Activated T-cell treated with anti-CD3 and anti-CD28 coated beads, Interleukin-2, amount 50 U/mL, for 4 hours (primary cell): ENCODE measurements around the gene SYPL2. TPM values are rescaled to one million over a fixed set of nuclear protein-coding genes. Genes with fewer than 3 reads are reported as not detected.
A peak's percentile ranks its signal among the peaks of the same experiment; 100 is the strongest.

ENCODE experiments used
- ATAC-seq, 2 donors: fragments of 200-7000 bp; cut with Tn5 transposase; one replicate each; pipeline ENCODE4 v1.10.0; 2021
- DNase-seq: peaks from one replicate; pipeline ENCODE4 v3.0.0-alpha.2; 2020
- H3K27me3 Mint-ChIP-seq: one replicate; pipeline ENCODE4 v1.8.0; 2021; ENCODE audit warnings: low read depth, mixed read lengths
- H3K36me3 Mint-ChIP-seq: one replicate; pipeline ENCODE4 v1.8.0; 2022; ENCODE audit warnings: mixed read lengths; ENCODE audit not compliant: insufficient read depth
- H3K4me1 Mint-ChIP-seq: one replicate; pipeline ENCODE4 v1.8.0; 2021; ENCODE audit warnings: low read depth, mixed read lengths
- H3K4me3 Mint-ChIP-seq: one replicate; pipeline ENCODE4 v1.8.0; 2021; ENCODE audit warnings: mild to moderate bottlenecking, moderate library complexity, mixed read lengths
- H3K9me3 Mint-ChIP-seq: one replicate; pipeline ENCODE4 v1.8.0; 2021; ENCODE audit warnings: mixed read lengths
- total RNA-seq, 3 donors: library from RNA; stranded (reverse); gene quantifications; one replicate each; pipeline ENCODE4 v1.2.1, GENCODE V29; 2021

The SYPL2 gene
- total RNA-seq, 3 donors from 2014 or later: 0.13 to 0.37 TPM; not detected in 1

- H3K36me3 Mint-ChIP-seq: no peaks in the 10 kb centered on the region
- ATAC-seq (no peak), DNase-seq (no peak)
- peaks cover 20% of the 10 kb centered on the region for H3K27me3 Mint-ChIP-seq
- no peak overlapping the region for H3K4me3 Mint-ChIP-seq
- H3K9me3 Mint-ChIP-seq: no peaks in the 10 kb centered on the region
- peaks cover 19% of the 10 kb centered on the region for H3K4me1 Mint-ChIP-seq
These were observed 13.0 kb downstream of the SYPL2 start for GRCh38 chr1:109479311-109479710.

GRCh38 chr1:109479901-109480300, 13.6 kb downstream of the SYPL2 start:
- peaks cover 15% of the 10 kb centered on the region for H3K27me3 Mint-ChIP-seq
- peaks cover 25% of the 10 kb centered on the region for H3K4me1 Mint-ChIP-seq
- no peak overlapping the region for H3K4me3 Mint-ChIP-seq
- no peak for DNase-seq
- H3K9me3 Mint-ChIP-seq: no peaks in the 10 kb centered on the region
- no peaks in the 10 kb centered on the region for H3K36me3 Mint-ChIP-seq
- ATAC-seq: no peak

GRCh38 chr1:109481646-109482045, 15.3 kb downstream of the SYPL2 start:
- ATAC-seq (no peak), DNase-seq (no peak)
- peaks cover 6% of the 10 kb centered on the region for H3K36me3 Mint-ChIP-seq
- H3K4me1 Mint-ChIP-seq: peaks cover 36% of the 10 kb centered on the region
- H3K27me3 Mint-ChIP-seq: peaks cover 3% of the 10 kb centered on the region
- no peaks in the 10 kb centered on the region for H3K9me3 Mint-ChIP-seq
- H3K4me3 Mint-ChIP-seq: no peak overlapping the region

GRCh38 chr1:109482242-109482641, 15.9 kb downstream of the SYPL2 start:
- Mint-ChIP-seq H3K9me3 (no peaks in the 10 kb centered on the region), H3K36me3 (peaks cover 6% of the 10 kb centered on the region), H3K4me1 (peaks cover 36% of the 10 kb centered on the region), H3K4me3 (peak overlapping the region; percentile 13), H3K27me3 (peaks cover 3% of the 10 kb centered on the region)
- DNase-seq (no peak), ATAC-seq (no peak)

- no peaks in the 10 kb centered on the region for H3K9me3 Mint-ChIP-seq
- DNase-seq (no peak), ATAC-seq (peak; percentile 20 to 35)
- peaks cover 3% of the 10 kb centered on the region for H3K27me3 Mint-ChIP-seq
- peaks cover 36% of the 10 kb centered on the region for H3K4me1 Mint-ChIP-seq
- H3K36me3 Mint-ChIP-seq: peaks cover 14% of the 10 kb centered on the region
- peak overlapping the region; percentile 78 for H3K4me3 Mint-ChIP-seq
These were observed 16.7 kb downstream of the SYPL2 start for GRCh38 chr1:109482791-109483671.

- DNase-seq: peak; percentile 89
- Mint-ChIP-seq H3K4me3 (peak within 1 kb of the TSS; percentile 95), H3K27me3 (peaks cover 3% of the 10 kb centered on the region), H3K36me3 (peaks cover 16% of the 10 kb centered on the region), H3K4me1 (peaks cover 36% of the 10 kb centered on the region), H3K9me3 (no peaks in the 10 kb centered on the region)
- peak; percentile 79 to 81 for ATAC-seq
These were observed 17.5 kb downstream of the SYPL2 start, which contains the start of gene ATXN7L2 for GRCh38 chr1:109483672-109484518. ATXN7L2 (plus strand) TSS chr1:109483905; CDS start chr1:109483954, 49 bp downstream.

- DNase-seq: no peak
- ATAC-seq: no peak
- peak overlapping the region; percentile 95 for H3K4me3 Mint-ChIP-seq
- peaks cover 36% of the 10 kb centered on the region for H3K4me1 Mint-ChIP-seq
- peaks cover 3% of the 10 kb centered on the region for H3K27me3 Mint-ChIP-seq
- H3K9me3 Mint-ChIP-seq: no peaks in the 10 kb centered on the region
- H3K36me3 Mint-ChIP-seq: peaks cover 18% of the 10 kb centered on the region
These were observed 18.2 kb downstream of the SYPL2 start for GRCh38 chr1:109484519-109484975.

GRCh38 chr1:109485001-109485400, 18.7 kb downstream of the SYPL2 start:
- Mint-ChIP-seq H3K4me1 (peaks cover 36% of the 10 kb centered on the region), H3K4me3 (peak overlapping the region; percentile 95), H3K9me3 (no peaks in the 10 kb centered on the region), H3K36me3 (peaks cover 18% of the 10 kb centered on the region), H3K27me3 (peaks cover 3% of the 10 kb centered on the region)
- no peak for DNase-seq
- ATAC-seq: no peak

- Mint-ChIP-seq H3K27me3 (no peaks in the 10 kb centered on the region), H3K9me3 (no peaks in the 10 kb centered on the region), H3K36me3 (peaks cover 21% of the 10 kb centered on the region), H3K4me3 (no peak overlapping the region), H3K4me1 (peaks cover 34% of the 10 kb centered on the region)
- DNase-seq: no peak
- no peak for ATAC-seq
These were observed 20.9 kb downstream of the SYPL2 start for GRCh38 chr1:109487261-109487660.

GRCh38 chr1:109488201-109488600, 21.9 kb downstream of the SYPL2 start:
- Mint-ChIP-seq H3K9me3 (no peaks in the 10 kb centered on the region), H3K27me3 (no peaks in the 10 kb centered on the region), H3K36me3 (peaks cover 26% of the 10 kb centered on the region), H3K4me1 (peaks cover 27% of the 10 kb centered on the region), H3K4me3 (no peak overlapping the region)
- no peak for DNase-seq
- no peak for ATAC-seq

- no peak for ATAC-seq
- no peaks in the 10 kb centered on the region for H3K9me3 Mint-ChIP-seq
- no peak for DNase-seq
- no peak overlapping the region for H3K4me3 Mint-ChIP-seq
- H3K4me1 Mint-ChIP-seq: peaks cover 29% of the 10 kb centered on the region
- no peaks in the 10 kb centered on the region for H3K27me3 Mint-ChIP-seq
- peaks cover 26% of the 10 kb centered on the region for H3K36me3 Mint-ChIP-seq
These were observed 22.4 kb downstream of the SYPL2 start for GRCh38 chr1:109488696-109489095.

- peaks cover 29% of the 10 kb centered on the region for H3K4me1 Mint-ChIP-seq
- no peak overlapping the region for H3K4me3 Mint-ChIP-seq
- peak; percentile 73 for DNase-seq
- H3K9me3 Mint-ChIP-seq: no peaks in the 10 kb centered on the region
- H3K27me3 Mint-ChIP-seq: no peaks in the 10 kb centered on the region
- ATAC-seq: peak; percentile 32 to 34
- peaks cover 26% of the 10 kb centered on the region for H3K36me3 Mint-ChIP-seq
These were observed 23.9 kb downstream of the SYPL2 start for GRCh38 chr1:109490029-109490933.

GRCh38 chr1:109490934-109491302, 24.6 kb downstream of the SYPL2 start:
- Mint-ChIP-seq H3K4me1 (peaks cover 32% of the 10 kb centered on the region), H3K27me3 (no peaks in the 10 kb centered on the region), H3K9me3 (no peaks in the 10 kb centered on the region), H3K4me3 (no peak overlapping the region), H3K36me3 (peaks cover 29% of the 10 kb centered on the region)
- no peak for ATAC-seq
- DNase-seq: no peak
